Measurements from ENCODE around the gene DAND5.

Gene DAND5

GRCh38 chr19:12969292-12969988, at the start of gene DAND5:
TSS of gene DAND5 (plus strand) at chr19:12969576. CDS start at chr19:12969661, 85 bp downstream.
- DNase-seq = peak in 7 of 10 donors; percentile 43 to 91 (median 53)
- intact Hi-C loops (cut with DNase I) = no loop called here

- no peak for DNase-seq
- intact Hi-C loops (cut with DNase I) = no loop called here
These were observed 48.3 kb upstream of the DAND5 start for GRCh38 chr19:12921047-12921446.

- intact Hi-C loops (cut with DNase I) = no loop called here
- no peak for DNase-seq
These were observed 46.4 kb upstream of the DAND5 start for GRCh38 chr19:12922959-12923358.

GRCh38 chr19:12924621-12925310, 44.6 kb upstream of the DAND5 start:
- intact Hi-C loops (cut with DNase I) = no loop called here
- no peak for DNase-seq

- intact Hi-C loops (cut with DNase I) = loop anchor here (10.0 kb wide), 1 partner anchor 45 kb away; the partner anchor contains the start of genes DNASE2 and KLF1
- no peak for DNase-seq
These were observed 39.3 kb upstream of the DAND5 start for GRCh38 chr19:12930002-12930645.

- intact Hi-C loops (cut with DNase I) = loop anchor here (10.0 kb wide), 1 partner anchor 48 kb away; the partner anchor contains the start of genes DNASE2 and KLF1
- DNase-seq = no peak
These were observed 36.7 kb upstream of the DAND5 start for GRCh38 chr19:12932392-12933286.

GRCh38 chr19:12933287-12934072, 35.9 kb upstream of the DAND5 start, which contains the start of gene FARSA:
TSS of gene FARSA (minus strand) at chr19:12933711. CDS start at chr19:12933696, 15 bp downstream.
- DNase-seq = peak; percentile 92 to 99 (median 97)
- intact Hi-C loops (cut with DNase I) = loop anchor here (10.0 kb wide), 1 partner anchor 49 kb away; the partner anchor contains the start of genes DNASE2 and KLF1

- intact Hi-C loops (cut with DNase I) = loop anchor here (10.0 kb wide), 1 partner anchor 50 kb away; the partner anchor contains the start of genes DNASE2 and KLF1
- DNase-seq = no peak
These were observed 34.3 kb upstream of the DAND5 start for GRCh38 chr19:12935071-12935470.

- DNase-seq = no peak
- intact Hi-C loops (cut with DNase I) = loop anchor here (10.0 kb wide), 1 partner anchor 52 kb away; the partner anchor contains the start of genes DNASE2 and KLF1
These were observed 32.8 kb upstream of the DAND5 start for GRCh38 chr19:12936582-12936981.

- intact Hi-C loops (cut with DNase I) = loop anchor here (10.0 kb wide), 1 partner anchor 53 kb away; the partner anchor contains the start of genes DNASE2 and KLF1
- DNase-seq = peak in 3 of 10 donors; percentile 23 to 87 (median 35)
These were observed 32.1 kb upstream of the DAND5 start for GRCh38 chr19:12937093-12937926.

GRCh38 chr19:12937927-12938778, 31.2 kb upstream of the DAND5 start, which contains the start of gene CALR:
TSS of gene CALR (plus strand) at chr19:12938609. CDS start at chr19:12938680, 71 bp downstream.
- intact Hi-C loops (cut with DNase I) = loop anchor here (10.0 kb wide), 1 partner anchor 53 kb away; the partner anchor contains the start of genes DNASE2 and KLF1
- peak; percentile 99 to 100 (median 100) for DNase-seq

GRCh38 chr19:12938779-12939601, 30.4 kb upstream of the DAND5 start:
- DNase-seq = no peak
- intact Hi-C loops (cut with DNase I) = loop anchor here (10.0 kb wide), 1 partner anchor 54 kb away; the partner anchor contains the start of genes DNASE2 and KLF1

GRCh38 chr19:12939975-12940423, 29.4 kb upstream of the DAND5 start:
- intact Hi-C loops (cut with DNase I) = loop anchor here (10.0 kb wide), 1 partner anchor 55 kb away; the partner anchor contains the start of genes DNASE2 and KLF1
- DNase-seq = no peak

GRCh38 chr19:12940897-12941296, 28.5 kb upstream of the DAND5 start:
- intact Hi-C loops (cut with DNase I) = no loop called here
- DNase-seq = no peak

GRCh38 chr19:12943437-12944044, 25.8 kb upstream of the DAND5 start:
- DNase-seq = no peak
- intact Hi-C loops (cut with DNase I) = no loop called here

All from posterior cingulate gyrus (tissue), 11 donors.